Activated gamma-delta T cell treated with anti-CD3 and anti-CD28 coated beads, Interleukin-2, amount 50 U/mL, for 16 hours (primary cell): Measurements from ENCODE around the gene HOXA9.

ENCODE experiments used
- DNase-seq: peaks from one replicate; pipeline ENCODE4 v3.0.0-alpha.2; 2020; ENCODE audit warnings: low read depth

The HOXA9 gene

GRCh38 chr7:27176524-27176845 is 11.1 kb upstream of the HOXA9 start:
- DNase-seq: no peak

GRCh38 chr7:27175626-27176523 is 10.5 kb upstream of the HOXA9 start:
- no peak for DNase-seq

- DNase-seq: no peak
These were observed 9.7 kb upstream of the HOXA9 start for GRCh38 chr7:27174874-27175625.

GRCh38 chr7:27173956-27174873 is 8.9 kb upstream of the HOXA9 start, which contains the start of gene HOXA10:
TSS of gene HOXA10 (minus strand) at chr7:27174320. CDS start at chr7:27174306, 14 bp downstream.
- no peak for DNase-seq

- no peak for DNase-seq
These were observed 8.2 kb upstream of the HOXA9 start for GRCh38 chr7:27173511-27173955.

GRCh38 chr7:27172823-27173510 is 7.6 kb upstream of the HOXA9 start:
- no peak for DNase-seq

GRCh38 chr7:27172315-27172774 is 7.0 kb upstream of the HOXA9 start:
- no peak for DNase-seq

- no peak for DNase-seq
These were observed 6.4 kb upstream of the HOXA9 start for GRCh38 chr7:27171637-27172314.

GRCh38 chr7:27171325-27171636 is 5.9 kb upstream of the HOXA9 start:
- DNase-seq: no peak

- DNase-seq: no peak
These were observed 5.3 kb upstream of the HOXA9 start for GRCh38 chr7:27170426-27171324.

GRCh38 chr7:27169658-27170425 is 4.5 kb upstream of the HOXA9 start:
- DNase-seq: no peak

GRCh38 chr7:27168265-27168947 is 3.1 kb upstream of the HOXA9 start:
- no peak for DNase-seq

- no peak for DNase-seq
These were observed 2.6 kb upstream of the HOXA9 start for GRCh38 chr7:27167916-27168264.

- no peak for DNase-seq
These were observed 1.5 kb upstream of the HOXA9 start for GRCh38 chr7:27166531-27167505.

GRCh38 chr7:27165996-27166530 is 726 bp upstream of the HOXA9 start:
- no peak for DNase-seq

- DNase-seq: no peak
These were observed 809 bp downstream of the HOXA9 start for GRCh38 chr7:27164367-27165088.

- no peak for DNase-seq
These were observed 1.3 kb downstream of the HOXA9 start for GRCh38 chr7:27164045-27164366.
